HG02642 (cell line): Measurements from ENCODE around the gene CCT2.

Experiments used
- ATAC-seq: cut with Tn5 transposase; IDR thresholded peaks from one replicate; pipeline ENCODE4 v1.9.1; 2021; ENCODE audit warnings: mild to moderate bottlenecking; ENCODE audit not compliant: unreplicated experiment, poor library complexity

The CCT2 gene

DNA sequence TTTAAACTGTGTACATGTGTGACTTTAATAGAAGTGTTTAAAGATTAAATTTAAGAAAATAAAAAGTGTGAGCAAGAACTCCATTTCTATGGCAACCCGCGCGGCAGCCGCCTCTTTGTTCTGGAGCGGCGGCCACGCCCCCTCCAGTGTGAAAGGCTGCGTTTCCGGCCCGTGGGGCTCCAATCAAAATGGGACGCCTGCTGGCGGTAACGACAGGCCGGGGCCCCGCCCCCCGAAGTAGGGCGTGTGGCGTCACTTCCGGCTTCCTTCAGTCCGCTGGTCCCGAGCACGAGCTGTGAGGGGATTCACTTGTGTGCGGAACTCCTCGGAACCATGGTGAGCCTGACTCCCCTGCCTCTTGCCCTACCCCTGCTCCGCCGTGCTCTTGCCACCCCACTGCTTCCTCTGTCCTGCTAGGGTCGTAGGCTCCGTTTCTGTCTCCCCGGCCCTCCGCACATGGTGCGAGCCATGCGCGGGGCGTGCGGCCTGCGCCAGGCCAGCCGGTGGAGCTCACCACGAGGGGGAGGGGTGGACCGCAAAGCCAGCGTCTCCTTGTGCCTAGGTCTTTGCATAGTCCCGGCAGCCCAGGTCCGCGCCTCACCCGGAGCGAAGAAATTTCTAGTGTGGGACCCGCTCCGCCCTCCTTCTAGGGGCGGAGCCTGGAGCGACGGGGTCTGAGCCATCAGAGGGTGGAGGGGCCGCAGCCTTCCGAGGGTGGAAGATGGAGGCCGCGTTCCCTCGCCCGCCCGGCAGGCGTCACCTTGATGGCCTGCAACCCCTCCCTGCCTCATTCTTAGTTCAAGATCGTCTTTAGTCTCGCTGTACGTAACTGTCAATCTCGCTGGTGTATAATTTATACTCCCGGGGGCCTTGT lies at the start of gene CCT2:
CCT2 (plus strand) TSS at position 271 of the 874 bp plus-strand sequence; CDS start at position 334, 63 bp downstream.
- ATAC-seq, result peak; percentile 97

DNA sequence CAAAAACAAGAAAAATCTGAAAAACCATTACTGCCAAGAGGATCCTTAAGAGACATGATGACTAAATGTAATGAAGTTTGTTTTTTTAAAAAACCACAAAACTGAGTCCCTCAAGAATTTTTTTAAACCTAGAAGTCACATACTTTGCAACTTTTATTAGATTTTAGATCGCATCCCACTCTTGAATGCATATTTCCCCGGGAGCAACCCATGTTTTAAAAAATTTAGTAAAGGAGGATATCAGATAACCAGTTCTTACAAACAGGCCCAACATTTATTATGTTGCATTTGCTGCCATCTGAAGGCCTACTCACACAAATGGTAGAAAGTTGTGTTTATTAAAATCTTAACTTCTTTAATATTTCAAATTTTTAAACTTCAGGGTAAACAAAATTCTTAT lies 44.3 kb upstream of the CCT2 start:
- ATAC-seq, result no peak

DNA sequence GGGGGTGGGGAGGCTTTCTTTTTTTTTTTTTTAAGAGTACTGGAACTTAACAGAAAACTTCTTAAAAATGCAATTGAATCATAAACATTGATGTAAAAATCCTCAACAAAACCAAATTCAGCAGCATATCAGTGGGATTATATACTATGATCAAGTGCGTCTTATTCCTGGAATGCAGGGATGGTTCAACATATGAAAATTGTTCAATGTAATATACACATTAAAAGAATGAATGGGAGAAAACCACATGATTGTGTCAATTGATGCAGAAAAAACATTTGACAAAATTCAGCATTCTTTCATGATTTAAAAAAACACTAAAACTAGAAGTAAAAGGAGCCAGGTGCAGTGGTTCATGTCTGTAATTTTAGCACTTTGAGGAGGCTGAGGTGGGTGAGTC lies 41.2 kb upstream of the CCT2 start:
- no peak for ATAC-seq

DNA sequence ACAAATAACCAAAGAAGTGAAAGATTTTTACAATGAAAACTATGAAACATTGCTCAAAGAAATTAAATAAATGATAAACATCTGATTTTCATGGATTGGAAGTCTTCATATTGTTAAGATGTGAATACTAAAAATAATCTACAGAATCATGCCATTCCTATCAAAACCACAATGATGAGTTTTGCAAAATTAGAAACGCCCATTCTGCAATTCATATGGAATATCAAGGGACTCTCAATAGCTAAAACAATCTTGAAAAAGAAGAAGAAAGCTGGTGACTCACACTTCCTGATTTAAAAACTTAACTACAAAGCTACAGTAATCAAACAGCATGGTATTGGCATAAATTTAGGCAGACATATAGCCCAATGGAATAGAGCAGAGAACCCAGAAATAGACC lies 40.2 kb upstream of the CCT2 start:
- no peak for ATAC-seq

DNA sequence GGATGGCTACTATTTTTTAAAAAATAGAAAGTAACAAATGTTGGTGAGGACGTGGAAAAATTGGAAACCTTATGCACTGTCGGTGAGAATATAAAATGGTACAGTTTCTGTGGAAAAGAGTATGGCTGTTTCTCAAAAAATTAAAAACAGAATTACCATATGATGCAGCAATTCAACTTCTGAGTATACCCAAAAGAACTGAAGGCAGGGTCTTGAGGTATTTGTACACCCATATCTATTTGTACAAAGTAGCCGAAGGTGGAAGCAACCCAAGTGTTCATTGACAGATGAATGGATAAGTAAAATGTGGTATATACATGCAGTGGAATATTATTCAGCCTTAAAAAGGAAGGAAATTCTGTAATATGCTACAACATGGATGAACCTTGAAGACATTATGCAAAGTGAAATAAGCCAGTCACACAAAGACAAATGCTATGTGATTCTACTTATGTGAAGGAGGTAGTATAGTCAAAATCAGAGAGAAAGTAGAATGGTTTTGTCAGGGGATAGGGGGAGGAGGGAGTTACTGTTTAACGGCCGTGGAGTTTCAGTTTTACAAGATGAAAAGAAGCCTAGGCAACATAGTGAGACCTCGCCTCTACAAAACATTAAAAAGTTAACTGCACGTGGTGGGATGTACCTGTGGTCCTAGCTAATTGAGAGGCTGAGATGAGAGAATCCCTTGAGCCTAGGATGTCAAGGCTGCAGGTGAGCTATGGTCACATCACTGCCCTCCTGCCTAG lies 38.4 kb upstream of the CCT2 start:
- peak; percentile 81 for ATAC-seq

DNA sequence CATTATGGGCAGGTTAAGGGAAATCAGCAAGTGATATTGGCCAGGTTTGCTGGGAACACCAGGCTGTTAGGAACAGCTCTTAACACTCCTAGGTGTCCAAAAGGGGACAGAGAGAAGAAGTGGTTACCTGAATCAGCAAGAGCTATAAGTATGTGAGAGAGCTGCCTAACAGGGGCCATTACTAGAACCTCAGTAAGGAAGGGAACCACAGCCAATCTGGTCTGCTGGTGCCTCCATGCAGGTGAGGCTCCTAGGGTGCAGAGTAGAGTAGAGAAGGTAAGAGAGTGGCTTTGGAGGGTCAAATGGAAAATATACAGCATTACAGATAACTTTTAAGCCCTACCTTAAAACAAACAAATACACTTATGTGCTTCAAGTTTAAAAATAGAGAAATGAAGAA lies 36.6 kb upstream of the CCT2 start:
- no peak for ATAC-seq

DNA sequence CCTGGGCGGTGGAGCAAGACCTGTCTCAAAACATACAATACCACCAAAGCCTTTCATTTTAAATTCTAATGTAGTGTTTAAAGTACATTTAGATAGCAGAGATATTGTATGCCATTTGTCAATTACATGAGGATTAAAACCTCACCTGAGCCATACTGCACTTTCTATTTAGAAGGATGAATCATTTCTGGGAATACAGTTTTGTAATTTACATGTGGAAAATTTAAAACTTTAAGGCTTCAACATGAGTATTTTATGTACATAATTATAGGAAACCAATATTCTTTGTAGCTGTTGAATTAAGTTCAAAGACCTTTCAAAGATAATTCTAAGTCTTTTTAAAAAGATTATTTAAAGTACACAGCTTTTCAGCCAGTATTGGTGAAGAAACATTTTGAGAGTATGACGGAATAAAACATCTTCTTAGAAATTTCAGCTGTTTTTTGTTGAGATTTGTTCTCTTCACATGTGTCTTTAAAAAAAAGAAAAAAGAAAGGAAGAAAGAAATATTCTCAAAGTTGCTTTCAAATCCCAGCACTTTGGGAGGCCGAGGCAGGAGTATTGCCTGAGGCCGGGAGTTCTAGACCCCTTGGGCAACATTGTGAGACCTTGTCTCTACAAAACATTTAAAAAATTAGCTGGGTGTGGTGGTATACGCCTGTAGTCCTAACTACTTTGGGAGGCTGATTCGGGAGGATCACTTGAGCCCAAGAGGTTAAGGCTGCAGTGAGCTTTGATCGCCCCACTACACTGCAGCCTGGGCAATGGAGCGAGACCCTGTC lies 34.5 kb upstream of the CCT2 start:
- ATAC-seq, result no peak

DNA sequence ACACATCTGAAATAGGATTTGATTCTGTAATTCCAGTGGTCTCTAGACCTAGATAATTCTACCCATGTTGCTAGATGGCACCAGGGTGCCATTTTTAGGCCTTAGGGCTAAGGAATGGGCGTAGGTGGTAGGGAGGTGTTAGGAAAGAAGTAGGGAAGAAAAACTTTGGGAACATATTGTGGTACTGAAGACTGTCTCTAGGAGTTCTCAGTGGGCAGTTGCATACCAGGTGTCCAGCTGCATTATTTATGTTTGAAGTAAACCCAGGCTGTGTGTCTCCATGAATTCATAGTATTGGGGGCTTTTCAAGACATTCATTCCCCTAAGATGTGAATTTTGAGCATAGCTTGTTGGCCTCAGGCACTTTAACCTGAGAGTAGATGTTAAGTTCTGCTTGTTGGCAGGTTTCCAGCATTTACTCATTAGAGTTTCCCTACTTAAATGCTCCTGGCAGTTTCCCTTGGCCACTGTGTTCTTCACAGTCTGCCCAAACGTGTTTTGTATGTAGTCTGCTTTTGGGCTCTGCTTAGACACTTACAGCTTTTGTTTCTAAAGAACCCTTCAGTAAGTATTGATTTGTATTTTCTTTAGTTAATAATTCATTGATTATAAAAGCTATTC lies 31.5 kb upstream of the CCT2 start:
- no peak for ATAC-seq

DNA sequence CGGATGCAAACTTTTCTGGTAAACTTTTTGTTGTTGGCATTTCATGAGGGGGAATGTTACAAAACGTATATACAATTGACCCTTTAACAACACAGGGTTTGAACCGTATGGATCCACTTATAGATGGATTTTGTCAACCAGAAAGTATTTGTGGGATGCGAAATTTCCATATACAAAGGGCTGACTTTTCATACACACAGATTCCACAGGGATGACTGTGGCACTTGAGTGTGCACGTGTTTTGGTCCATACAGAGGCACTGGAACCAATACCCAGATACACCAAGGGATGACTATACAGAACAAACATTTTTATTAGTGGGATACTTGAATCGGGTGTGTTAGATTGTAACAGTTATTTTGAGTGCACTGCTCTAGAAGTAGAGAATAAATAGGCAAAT lies 29.8 kb upstream of the CCT2 start:
- ATAC-seq, result no peak

DNA sequence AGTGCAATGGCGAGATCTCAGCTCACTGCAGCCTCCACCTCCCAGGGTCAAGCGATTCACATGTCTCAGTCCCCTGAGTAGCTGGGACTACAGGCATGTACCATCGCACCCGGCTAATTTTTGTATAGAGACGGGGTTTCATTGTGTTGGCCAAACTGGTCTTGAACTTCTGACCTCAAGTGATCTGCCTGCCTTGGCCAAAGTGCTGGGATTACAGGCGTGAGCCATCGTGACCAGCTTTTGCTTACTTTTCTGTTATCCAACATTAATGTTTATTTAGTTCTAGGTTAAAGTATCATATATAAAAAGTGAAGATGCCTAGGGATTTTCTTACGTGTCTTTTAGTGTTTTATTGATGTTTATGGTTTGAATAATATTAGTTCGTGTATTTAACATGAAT lies 28.9 kb upstream of the CCT2 start:
- ATAC-seq, result no peak

DNA sequence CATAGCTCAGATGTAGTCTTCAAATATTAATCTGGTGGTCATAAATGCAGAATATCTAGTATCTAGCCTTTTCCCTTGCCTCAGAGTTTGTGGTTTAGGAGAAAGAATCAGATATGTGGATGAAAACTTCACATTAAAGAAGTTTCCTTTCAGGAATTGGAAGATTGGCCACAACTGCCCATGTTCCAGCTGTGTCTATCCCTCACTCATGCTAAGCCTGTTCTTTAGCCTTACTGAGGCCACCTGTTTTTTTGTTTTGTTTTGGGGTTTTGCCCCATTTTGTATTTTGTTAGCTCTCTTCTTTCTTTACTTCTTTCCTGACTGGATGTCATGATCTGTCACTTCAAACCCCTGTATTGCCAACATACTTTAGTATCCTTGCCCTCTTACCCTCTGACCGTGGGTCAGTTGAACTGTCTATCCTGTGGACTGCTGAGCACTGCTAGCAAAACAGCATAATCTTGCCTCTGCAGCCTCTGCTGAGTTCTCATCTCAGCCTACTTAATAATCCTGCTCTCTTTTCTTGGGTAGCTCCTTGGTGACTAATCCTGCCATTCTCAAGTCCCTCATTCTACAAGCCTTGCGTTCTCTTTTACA lies 22.0 kb upstream of the CCT2 start:
- no peak for ATAC-seq

DNA sequence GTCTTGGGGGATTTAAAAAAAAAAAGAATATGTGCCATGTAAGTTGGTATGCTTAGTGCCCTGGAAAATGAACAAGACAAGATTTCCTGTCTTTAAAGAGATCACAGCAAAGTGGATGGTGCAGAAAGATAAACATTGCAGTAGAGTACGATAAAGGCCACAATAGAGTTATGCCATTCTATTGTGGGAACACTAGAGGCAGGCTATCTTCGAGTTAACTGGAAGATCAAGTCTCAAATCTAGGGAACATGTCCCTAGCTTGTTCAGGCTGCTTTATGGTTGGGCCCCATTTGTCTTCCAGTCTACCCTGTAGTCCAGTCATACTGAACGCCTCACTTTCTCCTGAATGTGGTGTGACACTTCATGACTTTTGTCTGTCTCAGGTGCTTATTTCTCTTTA lies 18.7 kb upstream of the CCT2 start:
- ATAC-seq, result no peak

DNA sequence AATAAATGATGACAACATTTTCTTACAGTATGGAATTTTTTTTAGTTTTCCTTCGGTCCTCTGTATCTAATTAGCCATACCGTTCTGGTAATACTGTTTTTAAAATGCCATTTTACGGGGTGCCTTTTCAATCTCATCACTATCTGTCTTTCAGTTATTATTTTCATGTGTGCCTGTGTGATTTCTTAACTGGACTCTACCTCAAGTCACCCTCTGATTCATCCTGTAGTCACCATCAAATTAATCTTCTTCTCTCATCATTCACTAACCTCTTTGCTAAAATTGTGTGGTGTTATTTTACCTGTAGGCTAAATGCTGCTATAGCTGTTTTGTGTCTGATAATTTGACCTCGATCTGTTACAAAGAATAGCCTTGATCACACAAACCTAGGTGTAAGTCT lies 16.0 kb upstream of the CCT2 start:
- ATAC-seq, result no peak

DNA sequence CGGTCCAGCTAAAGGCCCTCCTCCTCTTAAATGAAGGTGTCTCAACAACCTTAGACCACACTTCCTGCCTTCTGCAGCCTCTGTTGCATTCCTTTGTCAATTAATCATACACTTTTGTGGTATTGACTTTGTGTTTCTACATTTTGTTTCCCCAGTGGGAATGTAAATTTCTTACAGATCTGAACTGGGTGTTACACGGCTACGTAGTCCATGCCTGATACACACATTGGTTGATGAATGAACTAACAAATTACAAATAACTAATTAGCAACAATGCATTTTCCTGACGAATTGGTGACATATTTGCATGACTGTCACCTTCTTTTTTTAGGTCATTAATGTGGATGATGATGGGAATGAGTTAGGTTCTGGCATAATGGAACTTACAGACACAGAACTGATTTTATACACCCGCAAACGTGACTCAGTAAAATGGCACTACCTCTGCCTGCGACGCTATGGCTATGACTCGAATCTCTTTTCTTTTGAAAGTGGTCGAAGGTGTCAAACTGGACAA lies 15.2 kb upstream of the CCT2 start:
- no peak for ATAC-seq

DNA sequence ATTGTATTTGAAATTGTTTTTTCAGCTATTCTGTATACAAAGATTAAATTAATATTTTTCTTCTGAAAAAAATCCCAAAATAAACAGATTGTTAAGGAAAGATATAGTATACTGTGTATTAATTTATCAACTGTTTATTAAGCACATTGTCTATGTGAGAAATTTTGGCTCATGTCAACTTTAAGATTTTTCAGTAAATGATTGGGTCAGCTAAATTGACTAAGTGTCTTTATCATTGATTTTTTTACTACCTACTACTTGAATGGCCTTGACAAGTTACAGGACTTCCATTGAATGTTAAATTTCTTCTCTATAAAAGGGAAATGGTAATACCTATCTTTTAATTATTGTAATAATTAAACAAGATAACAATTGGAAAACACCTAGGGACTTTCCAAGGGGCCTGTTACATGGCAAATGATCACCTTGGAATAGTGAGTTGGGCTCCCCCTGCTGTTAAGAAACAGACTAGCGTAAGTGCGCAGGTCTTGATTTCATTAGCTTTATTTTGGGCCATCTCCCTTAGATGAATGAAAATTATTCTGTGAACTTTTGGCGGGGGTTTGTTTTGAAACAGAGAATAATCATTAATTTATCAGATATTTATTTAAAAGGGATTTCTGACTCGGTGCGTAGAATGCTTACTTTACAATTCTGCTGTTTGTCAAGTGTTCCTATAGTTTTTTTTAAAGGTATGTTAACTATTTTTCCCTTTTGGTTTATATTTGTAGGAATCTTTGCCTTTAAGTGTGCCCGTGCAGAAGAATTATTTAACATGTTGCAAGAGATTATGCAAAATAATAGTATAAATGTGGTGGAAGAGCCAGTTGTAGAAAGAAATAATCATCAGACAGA lies 14.5 kb upstream of the CCT2 start:
- ATAC-seq, result peak; percentile 81

DNA sequence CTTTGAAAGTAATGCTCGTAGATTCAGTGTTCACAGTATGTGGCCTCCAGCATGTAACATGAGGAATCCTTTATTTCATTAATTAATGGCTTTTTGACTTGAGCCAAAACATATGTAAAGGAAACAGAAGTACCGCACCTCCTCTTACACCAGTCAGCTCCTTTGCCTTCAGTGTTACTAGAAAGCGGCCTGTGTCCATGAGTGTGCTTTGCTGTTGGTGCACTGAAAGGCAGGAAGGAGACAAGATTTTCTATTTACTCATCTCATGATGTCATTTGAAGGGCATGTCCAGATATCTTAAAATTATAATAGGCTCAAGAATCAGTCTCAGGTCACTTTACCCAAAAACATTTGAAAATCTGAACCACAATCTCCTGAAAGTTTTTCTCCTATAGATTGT lies 9.9 kb upstream of the CCT2 start:
- ATAC-seq, result no peak

DNA sequence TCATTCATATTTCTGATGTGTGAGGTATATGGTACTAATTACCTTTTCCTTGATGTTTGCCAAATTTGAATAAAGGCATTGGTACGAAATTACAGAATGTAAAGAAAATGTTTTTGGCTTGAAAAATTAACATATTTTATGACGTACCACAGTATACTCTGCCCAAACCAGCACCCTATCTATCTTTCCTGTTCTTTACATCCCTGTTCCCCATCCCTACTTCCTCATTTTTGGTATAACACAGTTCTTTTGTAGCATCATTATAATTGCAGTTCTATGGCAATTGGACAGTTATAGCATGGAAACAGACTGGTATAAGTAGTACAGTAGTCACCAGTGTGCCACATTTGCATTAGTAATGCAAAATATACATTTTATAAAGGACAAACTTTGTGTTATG lies 7.0 kb upstream of the CCT2 start:
- no peak for ATAC-seq

DNA sequence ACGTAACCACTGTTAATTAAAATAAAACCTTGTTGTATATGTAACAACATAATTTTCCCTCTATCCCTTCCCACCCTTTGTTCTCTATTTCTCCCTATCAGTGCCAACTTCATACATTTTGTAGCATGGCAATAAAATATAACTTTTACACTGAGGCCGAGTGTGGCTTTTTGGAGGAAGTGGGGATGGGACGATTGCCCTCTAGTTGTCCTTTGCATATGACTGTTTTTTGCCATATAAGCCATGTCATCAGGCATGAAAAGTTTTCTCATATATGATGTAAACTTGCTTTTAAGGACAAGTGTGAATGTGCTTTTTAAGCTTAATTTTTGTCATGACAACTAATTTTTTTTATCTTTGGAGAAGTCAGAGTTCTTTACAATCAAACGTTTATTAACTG lies 6.2 kb upstream of the CCT2 start:
- no peak for ATAC-seq

DNA sequence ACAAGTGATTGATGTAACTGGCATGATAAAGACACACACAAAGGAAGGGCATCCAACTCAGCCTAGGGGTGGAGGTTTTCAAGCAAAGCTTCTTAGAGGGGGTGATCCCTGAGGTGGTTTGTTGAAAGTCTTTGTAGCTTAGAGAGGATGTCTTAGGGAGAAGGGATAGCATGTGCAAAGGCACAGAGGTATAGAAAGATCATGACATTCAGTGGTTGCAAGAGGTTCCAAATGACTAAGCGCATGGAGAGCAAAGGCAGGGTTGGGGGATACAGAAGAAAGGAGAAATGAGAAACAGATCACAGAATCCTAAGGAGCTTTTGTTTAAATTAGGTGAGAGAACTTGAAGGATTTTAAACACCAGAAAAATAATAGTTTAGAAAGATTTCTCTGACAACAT lies 5.2 kb upstream of the CCT2 start:
- ATAC-seq, result no peak
